Caco-2 (cell line): ENCODE data around the gene MBD3L2. TPM values are rescaled to one million over a fixed set of nuclear protein-coding genes. Genes with fewer than 3 reads are reported as not detected.

Source experiments
- BruUV-seq: library from RNA; stranded (reverse); fragments of 400-500 nt; replicated peaks from 2 replicates; lab custom pipeline; 2021; lab: Mats Ljungman, UMichigan
- CTCF ChIA-PET: fragments of 300-600 bp; sonication (Branson Sonifier 250); formaldehyde crosslinking; loops from one replicate; lab custom pipeline; 2022; ENCODE audit warnings: antibody characterized with exemption; lab: Charles Lee
- POLR2A ChIA-PET: fragments of 300-600 bp; sonication (Branson Sonifier 250); formaldehyde crosslinking; loops from one replicate; lab custom pipeline; 2022; ENCODE audit warnings: antibody characterized with exemption; lab: Charles Lee
- DNase-seq, 2 experiments: peaks; one replicate each; pipeline versions ENCODE4 v3.0.0 to v3.0.0-alpha.2; 2020 to 2022
- H3K27me3 ChIP-seq: replicated peaks from 2 replicates; pipeline ENCODE4 v1.6.0; 2011; ENCODE audit warnings: low read length; ENCODE audit not compliant: control insufficient read depth, insufficient read depth
- H3K36me3 ChIP-seq: 2 replicates; pipeline ENCODE4 v1.5.1; 2011; ENCODE audit warnings: low read length; ENCODE audit not compliant: control insufficient read depth, insufficient read depth
- H3K4me1 ChIP-seq: fragments of 250-450 bp; sonication (Bioruptor Pico); 2 replicates; pipeline ENCODE4 v1.5.1; 2020; ENCODE audit warnings: mild to moderate bottlenecking
- H3K4me3 ChIP-seq: 2 replicates; pipeline ENCODE4 v1.5.1; 2011; ENCODE audit warnings: low read depth, mild to moderate bottlenecking, control low read depth, low read length
- H3K9me3 ChIP-seq: fragments of 250-450 bp; sonication (Bioruptor Pico); 2 replicates; pipeline ENCODE4 v1.5.1; 2020; ENCODE audit warnings: mild to moderate bottlenecking, moderate library complexity
- H3K27ac Mint-ChIP-seq: one replicate; pipeline ENCODE4 v1.8.0; 2022; ENCODE audit warnings: mixed read lengths; ENCODE audit not compliant: unreplicated experiment
- H3K27me3 Mint-ChIP-seq: one replicate; pipeline ENCODE4 v1.8.0; 2022; ENCODE audit warnings: mixed read lengths; ENCODE audit not compliant: insufficient read depth, unreplicated experiment
- H3K36me3 Mint-ChIP-seq: one replicate; pipeline ENCODE4 v1.8.0; 2022; ENCODE audit warnings: mild to moderate bottlenecking, mixed read lengths; ENCODE audit not compliant: insufficient read depth, unreplicated experiment
- H3K4me1 Mint-ChIP-seq: one replicate; pipeline ENCODE4 v1.8.0; 2022; ENCODE audit warnings: low read depth, mixed read lengths; ENCODE audit not compliant: unreplicated experiment
- H3K4me3 Mint-ChIP-seq: one replicate; pipeline ENCODE4 v1.8.0; 2022; ENCODE audit warnings: mild to moderate bottlenecking, moderate library complexity, mixed read lengths; ENCODE audit not compliant: unreplicated experiment
- H3K9me3 Mint-ChIP-seq: one replicate; pipeline ENCODE4 v1.8.0; 2022; ENCODE audit warnings: mixed read lengths; ENCODE audit not compliant: unreplicated experiment
- CTCF ChIP-seq, 2 experiments: fragments of 200-600 bp in 1 of 2; IDR thresholded peaks; 1 replicate in 1 of 2; 2 replicates in 1 of 2; pipeline versions ENCODE4 v1.5.1 to v1.8.0; 2011 to 2022; ENCODE audit warnings: antibody characterized with exemption in 1 of 2, control low read depth in 1 of 2, inconsistent platforms in 1 of 2, low read depth in 1 of 2, low read length in 1 of 2, mild to moderate bottlenecking in 1 of 2, moderate library complexity in 1 of 2; ENCODE audit not compliant: insufficient read depth in 1 of 2, severe bottlenecking in 1 of 2, unreplicated experiment in 1 of 2
- intact Hi-C: fragments of 100-400 bp; cut with micrococcal nuclease; formaldehyde crosslinking; loops from one replicate; pipeline ENCODE4 v1.10.0; 2022; ENCODE audit not compliant: unreplicated experiment
- total RNA-seq: library from RNA; stranded (reverse); gene quantifications from 2 replicates; pipeline ENCODE4 v1.2.3, GENCODE V29; 2022

MBD3L2 gene
- total RNA-seq, 1 experiment from 2014 or later, result not detected

GRCh38 chr19:7099597-7099921 lies 50.4 kb downstream of the MBD3L2 start:
- Histone ChIP-seq H3K36me3 (no peaks in the 10 kb centered on the region), H3K27me3 (no peaks in the 10 kb centered on the region), H3K9me3 (peaks cover 5% of the 10 kb centered on the region), H3K4me1 (peaks cover 23% of the 10 kb centered on the region), H3K4me3 (peak overlapping the region; percentile 82)
- H3K27me3 Mint-ChIP-seq, result no peaks in the 10 kb centered on the region
- ChIA-PET CTCF (interaction anchor here (0.6 to 1.1 kb wide), 8 partner anchors 30 to 989 kb away, joined by 3 to 12 read pairs (median 4); partner anchors contain the start of genes INSR and ZNF557), POLR2A (interaction anchor here (0.5 to 1.4 kb wide), 11 partner anchors 15 to 769 kb away, joined by 3 to 28 read pairs (median 4); partner anchors contain the start of gene ZNF557)
- no TSS peak for BruUV-seq
- peaks cover 25% of the 10 kb centered on the region for H3K9me3 Mint-ChIP-seq
- TF ChIP-seq CTCF (IDR thresholded peaks at IDR 0.05; ENCODE audit: insufficient read depth in 1 of 2, low read depth in 1 of 2, low read length in 1 of 2, severe bottlenecking in 1 of 2, unreplicated experiment in 1 of 2), result no peak
- no peak for DNase-seq
- H3K4me3 Mint-ChIP-seq, result peak overlapping the region; percentile 97
- H3K4me1 Mint-ChIP-seq, result peaks cover 12% of the 10 kb centered on the region
- intact Hi-C loops, result no loop called here
- H3K27ac Mint-ChIP-seq, result peak overlapping the region; percentile 98
- H3K36me3 Mint-ChIP-seq, result peaks cover 27% of the 10 kb centered on the region

Other genes with a start within 250 kb of the MBD3L2 start
- not detected in 2 replicates for gene ADGRE1, start 161.7 kb upstream of the MBD3L2 start, total RNA-seq
- not detected in 2 replicates for gene MBD3L2B, start 27.9 kb upstream of the MBD3L2 start, total RNA-seq
- gene MBD3L5, start 18.7 kb upstream of the MBD3L2 start, total RNA-seq, result not detected in 2 replicates
- gene MBD3L4, start 9.1 kb upstream of the MBD3L2 start, total RNA-seq, result not detected in 2 replicates
- gene MBD3L3, start 9.4 kb downstream of the MBD3L2 start, total RNA-seq, result not detected in 2 replicates
- 8.3 and 8.8 TPM in 2 replicates for gene ZNF557, start 20.4 kb downstream of the MBD3L2 start, total RNA-seq
- 22.6 and 23.3 TPM in 2 replicates for gene INSR, start 245.1 kb downstream of the MBD3L2 start, total RNA-seq